ENCODE data around the gene IST1.

IST1 gene

GRCh38 chr16:71915350-71915749 lies 20.0 kb downstream of the IST1 start:
- DNase-seq (ENCODE audit: low read depth), result no peak
- H3K4me3 ChIP-seq (ENCODE audit: control insufficient read depth, low read depth, low read length), result no peak overlapping the region
- no peak for TF ChIP-seq CTCF (IDR thresholded peaks at IDR 0.05; ENCODE audit: control insufficient read depth, insufficient read depth, low read depth, low read length, missing control alignments)

- no peak for TF ChIP-seq CTCF (IDR thresholded peaks at IDR 0.05; ENCODE audit: control insufficient read depth, insufficient read depth, low read depth, low read length, missing control alignments)
- H3K4me3 ChIP-seq (ENCODE audit: control insufficient read depth, low read depth, low read length), result no peak overlapping the region
Measured at GRCh38 chr16:71916397-71916920, 21.1 kb downstream of the IST1 start.

GRCh38 chr16:71917900-71918299 lies 22.6 kb downstream of the IST1 start:
- TF ChIP-seq CTCF (IDR thresholded peaks at IDR 0.05; ENCODE audit: control insufficient read depth, insufficient read depth, low read depth, low read length, missing control alignments), result no peak
- DNase-seq (ENCODE audit: low read depth), result no peak
- no peak overlapping the region for H3K4me3 ChIP-seq (ENCODE audit: control insufficient read depth, low read depth, low read length)

More at GRCh38 chr16:71916397-71916920, 21.1 kb downstream of the IST1 start:
- no peak for DNase-seq (ENCODE audit: low read depth)

- no peak for DNase-seq (ENCODE audit: low read depth)
- no peak for TF ChIP-seq CTCF (IDR thresholded peaks at IDR 0.05; ENCODE audit: control insufficient read depth, insufficient read depth, low read depth, low read length, missing control alignments)
- no peak overlapping the region for H3K4me3 ChIP-seq (ENCODE audit: control insufficient read depth, low read depth, low read length)
Measured at GRCh38 chr16:71919035-71919434, 23.7 kb downstream of the IST1 start.

- no peak for TF ChIP-seq CTCF (IDR thresholded peaks at IDR 0.05; ENCODE audit: control insufficient read depth, insufficient read depth, low read depth, low read length, missing control alignments)
- no peak for DNase-seq (ENCODE audit: low read depth)
- H3K4me3 ChIP-seq (ENCODE audit: control insufficient read depth, low read depth, low read length), result no peak overlapping the region
Measured at GRCh38 chr16:71920658-71921057, 25.3 kb downstream of the IST1 start.

- no peak overlapping the region for H3K4me3 ChIP-seq (ENCODE audit: control insufficient read depth, low read depth, low read length)
- TF ChIP-seq CTCF (IDR thresholded peaks at IDR 0.05; ENCODE audit: control insufficient read depth, insufficient read depth, low read depth, low read length, missing control alignments), result no peak
- DNase-seq (ENCODE audit: low read depth), result no peak
Measured at GRCh38 chr16:71923941-71924690, 28.8 kb downstream of the IST1 start.

Measured in AG09309 (cell line).